Epithelial cell of prostate (primary cell): ENCODE results near the gene BPI.
"Not testable (repeated sequence)": the region's sequence is repeated elsewhere in the genome, so short reads cannot be mapped to it uniquely, and the experiment has no call there.

Source experiments
- DNase-seq: peaks from one replicate; pipeline ENCODE4 v3.0.0-alpha.2; 2011; ENCODE audit warnings: low read depth, low spot score
- H3K27ac ChIP-seq: fragments of 450-650 bp; 2 replicates; pipeline ENCODE4 v1.5.1; 2017; ENCODE audit warnings: mild to moderate bottlenecking

BPI gene

GRCh38 chr20:38326309-38326708 is 22.4 kb downstream of the BPI start:
- DNase-seq, result no peak
- H3K27ac ChIP-seq, result no peak overlapping the region

GRCh38 chr20:38330638-38331037 is 26.7 kb downstream of the BPI start:
- no peak for DNase-seq
- H3K27ac ChIP-seq, result no peak overlapping the region

- DNase-seq, result no peak
- H3K27ac ChIP-seq, result no peak overlapping the region
Measured at GRCh38 chr20:38331245-38331644, 27.3 kb downstream of the BPI start.

- H3K27ac ChIP-seq, result no peak overlapping the region
- no peak for DNase-seq
Measured at GRCh38 chr20:38331814-38332213, 27.9 kb downstream of the BPI start.

- no peak for DNase-seq
- no peak overlapping the region for H3K27ac ChIP-seq
Measured at GRCh38 chr20:38334016-38334415, 30.1 kb downstream of the BPI start.

- DNase-seq, result no peak
Measured at GRCh38 chr20:38336726-38337125, 32.8 kb downstream of the BPI start.

GRCh38 chr20:38337561-38338140 is 33.7 kb downstream of the BPI start:
- no peak for DNase-seq

More at GRCh38 chr20:38336726-38337125, 32.8 kb downstream of the BPI start:
- no peak overlapping the region for H3K27ac ChIP-seq

GRCh38 chr20:38338849-38339520 is 35.0 kb downstream of the BPI start:
- DNase-seq, result no peak
- H3K27ac ChIP-seq, result no peak overlapping the region

More at GRCh38 chr20:38337561-38338140, 33.7 kb downstream of the BPI start:
- no peak overlapping the region for H3K27ac ChIP-seq

GRCh38 chr20:38339521-38339896 is 35.6 kb downstream of the BPI start:
- not testable (repeated sequence) for DNase-seq, H3K27ac ChIP-seq

- DNase-seq, result no peak
Measured at GRCh38 chr20:38339997-38340396, 36.0 kb downstream of the BPI start.

GRCh38 chr20:38340693-38341092 is 36.7 kb downstream of the BPI start:
- no peak overlapping the region for H3K27ac ChIP-seq
- DNase-seq, result no peak

More at GRCh38 chr20:38339997-38340396, 36.0 kb downstream of the BPI start:
- no peak overlapping the region for H3K27ac ChIP-seq

GRCh38 chr20:38342216-38342615 is 38.3 kb downstream of the BPI start:
- DNase-seq, result no peak
- no peak overlapping the region for H3K27ac ChIP-seq

- no peak for DNase-seq
- H3K27ac ChIP-seq, result no peak overlapping the region
Measured at GRCh38 chr20:38342713-38343310, 38.9 kb downstream of the BPI start.

GRCh38 chr20:38343311-38344106 is 39.6 kb downstream of the BPI start:
- H3K27ac ChIP-seq, result no peak overlapping the region
- DNase-seq, result no peak

- H3K27ac ChIP-seq, result no peak overlapping the region
- DNase-seq, result no peak
Measured at GRCh38 chr20:38344107-38344701, 40.2 kb downstream of the BPI start.

- no peak for DNase-seq
- no peak overlapping the region for H3K27ac ChIP-seq
Measured at GRCh38 chr20:38345643-38346042, 41.7 kb downstream of the BPI start.

GRCh38 chr20:38346247-38346651 is 42.3 kb downstream of the BPI start, which contains the start of gene LBP:
LBP (plus strand) TSS chr20:38346482; CDS start chr20:38346517, 35 bp downstream.
- H3K27ac ChIP-seq, result no peak within 1 kb of the TSS
- no peak for DNase-seq

- DNase-seq, result no peak
- H3K27ac ChIP-seq, result no peak overlapping the region
Measured at GRCh38 chr20:38346741-38347140, 42.8 kb downstream of the BPI start.

GRCh38 chr20:38349856-38350255 is 45.9 kb downstream of the BPI start:
- H3K27ac ChIP-seq, result no peak overlapping the region
- DNase-seq, result no peak
